IMR-90 (cell line): ENCODE results near the gene EVI5. TPM values are rescaled to one million over a fixed set of nuclear protein-coding genes. Genes with fewer than 3 reads are reported as not detected.

Experiments used
- ATAC-seq: fragments of 200-7000 bp; cut with Tn5 transposase; 2 replicates; pipeline ENCODE4 v1.9.1; 2020; ENCODE audit warnings: low read depth, mild to moderate bottlenecking, moderate library complexity
- BruUV-seq: library from RNA; stranded (reverse); fragments of 400-500 nt; replicated peaks from 2 replicates; lab custom pipeline; 2021; lab: Mats Ljungman, UMichigan
- CTCF ChIA-PET: fragments of 300-600 bp; formaldehyde crosslinking; extraction: SDS; loops from one replicate; lab custom pipeline; 2021; ENCODE audit warnings: antibody characterized with exemption; lab: Yijun Ruan, JAX
- POLR2A ChIA-PET: fragments of 300-600 bp; sonication (Branson Sonifier 250); formaldehyde crosslinking; loops from one replicate; lab custom pipeline; 2022; ENCODE audit warnings: antibody characterized with exemption; ENCODE audit not compliant: unreplicated experiment; lab: Charles Lee
- DNase-seq: peaks from one replicate; pipeline ENCODE4 v3.0.0; 2013
- H2AFZ ChIP-seq: replicated peaks from 2 replicates; pipeline ENCODE3; 2013; ENCODE audit warnings: low read length, mild to moderate bottlenecking; ENCODE audit not compliant: poor library complexity
- H2AK5ac ChIP-seq: 2 replicates; pipeline ENCODE4 v1.6.1; 2013; ENCODE audit warnings: low read depth, low read length, inconsistent platforms
- H2AK9ac ChIP-seq: replicated peaks from 2 replicates; pipeline ENCODE3; 2013; ENCODE audit warnings: mild to moderate bottlenecking, low read depth, low read length, moderate library complexity; ENCODE audit not compliant: poor library complexity
- H2BK120ac ChIP-seq: 2 replicates; pipeline ENCODE4 v1.6.1; 2013; ENCODE audit warnings: low read depth, low read length, inconsistent platforms
- H2BK15ac ChIP-seq: 3 replicates; pipeline ENCODE4 v1.6.1; 2013; ENCODE audit warnings: low read depth, low read length, inconsistent platforms
- H2BK20ac ChIP-seq: 2 replicates; pipeline ENCODE4 v1.6.1; 2013; ENCODE audit warnings: low read depth, mild to moderate bottlenecking, inconsistent platforms, low read length, moderate library complexity
- H2BK5ac ChIP-seq: 2 replicates; pipeline ENCODE4 v1.6.1; 2013; ENCODE audit warnings: mild to moderate bottlenecking, low read depth, low read length, inconsistent platforms; ENCODE audit not compliant: poor library complexity, severe bottlenecking
- H3K14ac ChIP-seq: replicated peaks from 2 replicates; pipeline ENCODE4 v1.6.1; 2013; ENCODE audit warnings: low read depth, low read length, inconsistent platforms
- H3K18ac ChIP-seq: 2 replicates; pipeline ENCODE4 v1.6.1; 2013; ENCODE audit warnings: low read depth, low read length, control low read depth
- H3K23ac ChIP-seq: 2 replicates; pipeline ENCODE4 v1.6.1; 2013; ENCODE audit warnings: low read depth, low read length, inconsistent platforms
- H3K27ac ChIP-seq: 2 replicates; pipeline ENCODE4 v1.5.1; 2013; ENCODE audit warnings: mild to moderate bottlenecking, control low read depth, low read length; ENCODE audit not compliant: insufficient read depth
- H3K27me3 ChIP-seq: 2 replicates; pipeline ENCODE4 v1.6.1; 2013; ENCODE audit warnings: low read length; ENCODE audit not compliant: control insufficient read depth, insufficient read depth
- H3K36me3 ChIP-seq: 2 replicates; pipeline ENCODE4 v1.6.1; 2013; ENCODE audit warnings: low read length, mixed read lengths; ENCODE audit not compliant: control insufficient read depth, insufficient read depth
- H3K4ac ChIP-seq: 2 replicates; pipeline ENCODE4 v1.6.1; 2013; ENCODE audit warnings: low read depth, low read length, inconsistent platforms
- H3K4me1 ChIP-seq: 2 replicates; pipeline ENCODE4 v1.6.1; 2013; ENCODE audit warnings: low read length, mixed read lengths; ENCODE audit not compliant: control insufficient read depth, insufficient read depth
- H3K4me2 ChIP-seq: 2 replicates; pipeline ENCODE4 v1.6.1; 2013; ENCODE audit warnings: low read depth, mild to moderate bottlenecking, control low read depth, low read length, moderate library complexity
- H3K4me3 ChIP-seq: 2 replicates; pipeline ENCODE4 v1.5.1; 2013; ENCODE audit warnings: low read depth, mild to moderate bottlenecking, control low read depth, low read length, moderate library complexity; ENCODE audit not compliant: insufficient read depth
- H3K56ac ChIP-seq: 2 replicates; pipeline ENCODE4 v1.6.1; 2013; ENCODE audit warnings: low read length, inconsistent platforms; ENCODE audit not compliant: insufficient read depth; ENCODE audit errors: extremely low read depth
- H3K79me1 ChIP-seq, 2 experiments: 2 replicates each; pipeline ENCODE4 v1.6.1; 2013; ENCODE audit warnings: low read length in 2 of 2, inconsistent platforms in 1 of 2, low read depth in 1 of 2
- H3K9ac ChIP-seq: 2 replicates; pipeline ENCODE4 v1.6.1; 2013; ENCODE audit warnings: low read depth, low read length, control low read depth
- H3K9me1 ChIP-seq: 2 replicates; pipeline ENCODE4 v1.6.1; 2013; ENCODE audit warnings: low read length, inconsistent platforms; ENCODE audit not compliant: insufficient read depth
- H3K9me3 ChIP-seq: 2 replicates; pipeline ENCODE4 v1.6.1; 2013; ENCODE audit warnings: low read length; ENCODE audit not compliant: control insufficient read depth, insufficient read depth
- H4K20me1 ChIP-seq: 2 replicates; pipeline ENCODE4 v1.6.1; 2013; ENCODE audit warnings: low read length, inconsistent platforms; ENCODE audit not compliant: insufficient read depth
- H4K5ac ChIP-seq: 2 replicates; pipeline ENCODE4 v1.6.1; 2013; ENCODE audit warnings: mild to moderate bottlenecking, low read depth, low read length, control low read depth
- H4K8ac ChIP-seq, 2 experiments: 2 replicates each; pipeline ENCODE4 v1.6.1; 2013; ENCODE audit warnings: low read depth in 2 of 2, low read length in 2 of 2, control low read depth in 1 of 2, inconsistent platforms in 1 of 2
- H4K91ac ChIP-seq: 2 replicates; pipeline ENCODE4 v1.6.1; 2013; ENCODE audit warnings: low read depth, low read length, inconsistent platforms; ENCODE audit not compliant: insufficient read depth
- BHLHE40 ChIP-seq: fragments of 150-350 bp; IDR thresholded peaks from 2 replicates; pipeline ENCODE4 v1.6.1; 2016; ENCODE audit warnings: mild to moderate bottlenecking, low read depth, low read length
- CHD1 ChIP-seq: IDR thresholded peaks from 2 replicates; pipeline ENCODE4 v1.6.1; 2012; ENCODE audit warnings: low read depth, low read length, improper control_type of control experiment
- FOS ChIP-seq: fragments of 150-350 bp; IDR thresholded peaks from 2 replicates; pipeline ENCODE4 v1.6.1; 2016; ENCODE audit warnings: low read depth, low read length
- WGBS, 2 experiments: methylation state at CpG; one replicate each; pipeline versions ENCODE4 v1.1.5 to v1.1.7; 2013; ENCODE audit warnings: missing lambda C conversion rate in 2 of 2; ENCODE audit not compliant: insufficient read length in 1 of 2; ENCODE audit errors: extremely low coverage in 2 of 2; 5-methylcytosine and 5-hydroxymethylcytosine counted together
- dilution Hi-C: fragments of 300-500 bp; cut with HindIII; formaldehyde crosslinking; loops from one replicate; pipeline ENCODE4 v1.14.3; 2018; ENCODE audit warnings: low sequenced_read_pairs; ENCODE audit not compliant: unreplicated experiment
- in situ Hi-C: fragments of 300-500 bp; cut with MboI; formaldehyde crosslinking; loops from 3 replicates; pipeline ENCODE4 v1.14.3; 2019; ENCODE audit warnings: low sequenced_read_pairs, inconsistent platforms, mixed read lengths
- intact Hi-C: fragments of 100-400 bp; cut with micrococcal nuclease; formaldehyde crosslinking; loops from 2 replicates; pipeline ENCODE4 v1.10.0; 2022
- polyA plus RNA-seq, 3 experiments: library from polyadenylated mRNA; depleted of rRNA; stranded (reverse); fragments of >200 nt; gene quantifications; 2 replicates each; pipeline ENCODE4 v1.2.3, GENCODE V29; 2012; ENCODE audit warnings: low replicate concordance in 1 of 3
- total RNA-seq: library from RNA; depleted of rRNA; stranded (reverse); fragments of >200 nt; gene quantifications from 2 replicates; pipeline ENCODE4 v1.2.3, GENCODE V29; 2012

Gene EVI5
- total and polyA plus RNA-seq, 2 of the 4 experiments (the other 2 are of a cell fraction): 13.9 to 26.9 TPM

DNA sequence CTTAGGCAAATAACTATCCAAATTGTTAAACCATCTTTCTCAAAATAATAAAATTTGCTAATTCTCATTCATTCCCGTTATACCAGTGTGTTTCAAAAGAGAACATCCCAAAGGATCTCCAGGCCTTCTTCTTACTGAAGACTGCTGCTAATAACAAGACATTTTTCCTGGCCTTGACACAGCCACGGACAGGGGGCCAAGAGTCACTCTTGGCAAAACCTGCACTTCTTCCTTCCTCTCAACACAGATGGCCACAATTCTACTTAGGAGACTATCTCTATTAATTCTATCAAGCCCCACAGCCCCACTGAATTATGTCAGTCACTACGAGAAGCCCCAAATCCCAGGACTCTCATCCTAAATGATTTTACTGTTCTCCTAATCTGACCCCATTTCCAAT, 86.0 kb downstream of the EVI5 start:
- no TSS peak for BruUV-seq
- H3K9ac ChIP-seq: no peak overlapping the region
- H2AK9ac ChIP-seq: no peak overlapping the region
- in situ Hi-C loops: no loop called here
- TF ChIP-seq CHD1 (no peak), FOS (no peak), BHLHE40 (no peak)
- H2BK15ac ChIP-seq: no peak overlapping the region
- H3K4me2 ChIP-seq: no peak overlapping the region
- no peak overlapping the region for H3K4ac ChIP-seq
- no peak overlapping the region for H2BK120ac ChIP-seq
- no peak overlapping the region for H3K27ac ChIP-seq
- H2BK20ac ChIP-seq: no peak overlapping the region
- H3K23ac ChIP-seq: no peak overlapping the region
- no peak overlapping the region for H2AK5ac ChIP-seq
- no peaks in the 10 kb centered on the region for H3K9me3 ChIP-seq
- no peak overlapping the region for H4K91ac ChIP-seq
- no peak overlapping the region for H2AFZ ChIP-seq
- POLR2A ChIA-PET: no interaction called here
- H3K79me1 ChIP-seq: peaks cover 6 to 10% of the 10 kb centered on the region in 2 experiments; a peak in 3 of 4 replicates
- H3K56ac ChIP-seq: no peak overlapping the region
- no peak overlapping the region for H3K14ac ChIP-seq
- no peak overlapping the region for H4K8ac ChIP-seq
- dilution Hi-C loops: no loop called here
- CTCF ChIA-PET: no interaction called here
- DNase-seq: no peak
- no peaks in the 10 kb centered on the region for H4K20me1 ChIP-seq
- ATAC-seq: no peak
- H3K27me3 ChIP-seq: no peaks in the 10 kb centered on the region
- no peak overlapping the region for H3K18ac ChIP-seq
- H3K9me1 ChIP-seq: no peaks in the 10 kb centered on the region; the same call in 1 of the 2 replicates
- WGBS, 2 experiments: 78% methylated on average over 2 of the region's 3 CpGs; no CpG with 5 or more reads in 1 of the 2 experiments
- H3K4me1 ChIP-seq: peaks cover 1% of the 10 kb centered on the region; the same call in 1 of the 2 replicates
- H2BK5ac ChIP-seq: no peak overlapping the region
- H4K5ac ChIP-seq: no peak overlapping the region
- intact Hi-C loops: no loop called here
- H3K4me3 ChIP-seq: no peak overlapping the region
- H3K36me3 ChIP-seq: peaks cover 5% of the 10 kb centered on the region
